Upper lobe of right lung (tissue), 1 donor: ENCODE data around the gene NCAPH2. TPM values are rescaled to one million over a fixed set of nuclear protein-coding genes. Genes with fewer than 3 reads are reported as not detected.
A peak's percentile ranks its signal among the peaks of the same experiment; 100 is the strongest.

Experiments
- ATAC-seq: fragments of 200-7000 bp; cut with Tn5 transposase; one replicate; pipeline ENCODE4 v1.9.1; 2020; ENCODE audit warnings: mild to moderate bottlenecking, moderate library complexity
- DNase-seq: peaks from one replicate; pipeline ENCODE4 v3.0.0-alpha.2; 2020
- H3K27ac ChIP-seq: fragments of 200-600 bp; one replicate; pipeline ENCODE4 v1.8.0; 2022
- H3K27me3 ChIP-seq: fragments of 200-600 bp; one replicate; pipeline ENCODE4 v1.8.0; 2022; ENCODE audit warnings: mild to moderate bottlenecking
- H3K36me3 ChIP-seq: fragments of 200-600 bp; one replicate; pipeline ENCODE4 v1.8.0; 2022
- H3K4me1 ChIP-seq: fragments of 200-600 bp; one replicate; pipeline ENCODE4 v1.8.0; 2022
- H3K4me3 ChIP-seq: fragments of 200-600 bp; one replicate; pipeline ENCODE4 v1.8.0; 2022; ENCODE audit warnings: mild to moderate bottlenecking
- H3K9me3 ChIP-seq: fragments of 200-600 bp; one replicate; pipeline ENCODE4 v1.8.0; 2022
- CTCF ChIP-seq: fragments of 200-600 bp; IDR thresholded peaks from one replicate; pipeline ENCODE4 v1.8.0; 2022; ENCODE audit warnings: antibody characterized with exemption
- intact Hi-C: fragments of 100-400 bp; cut with DNase I; formaldehyde crosslinking; loops from one replicate; pipeline ENCODE4 v1.11.0; 2022
- total RNA-seq: library from RNA; stranded (reverse); fragmentation: NEBNext Ultra II Directional; extraction: Animal tissue kit (Norgen Biotek cat#: 25700); gene quantifications from one replicate; pipeline ENCODE4 v1.2.1, GENCODE V29; 2021
- donor health status: DM: no; HTN: yes; CAD: no; lungs with severe emphysema.

The NCAPH2 gene
- total RNA-seq, 1 donor from 2014 or later: 51.8 TPM

- intact Hi-C loops: no loop called here
- Histone ChIP-seq H3K4me1 (peaks cover 21% of the 10 kb centered on the region), H3K9me3 (no peaks in the 10 kb centered on the region), H3K27ac (no peak overlapping the region), H3K4me3 (no peak overlapping the region), H3K27me3 (peaks cover 29% of the 10 kb centered on the region), H3K36me3 (no peaks in the 10 kb centered on the region)
- peak; percentile 64 for DNase-seq
- ATAC-seq: no peak
- no peak for TF ChIP-seq CTCF
Measured at GRCh38 chr22:50547263-50547985, 39.4 kb downstream of the NCAPH2 start.

- no peak for TF ChIP-seq CTCF
- Histone ChIP-seq H3K27me3 (peaks cover 29% of the 10 kb centered on the region), H3K4me1 (peaks cover 21% of the 10 kb centered on the region), H3K36me3 (no peaks in the 10 kb centered on the region), H3K4me3 (peak overlapping the region; percentile 40), H3K9me3 (no peaks in the 10 kb centered on the region), H3K27ac (peak overlapping the region; percentile 36)
- ATAC-seq (no peak), DNase-seq (peak; percentile 69)
- intact Hi-C loops: no loop called here
Measured at GRCh38 chr22:50548040-50548920, 40.3 kb downstream of the NCAPH2 start.

DNA sequence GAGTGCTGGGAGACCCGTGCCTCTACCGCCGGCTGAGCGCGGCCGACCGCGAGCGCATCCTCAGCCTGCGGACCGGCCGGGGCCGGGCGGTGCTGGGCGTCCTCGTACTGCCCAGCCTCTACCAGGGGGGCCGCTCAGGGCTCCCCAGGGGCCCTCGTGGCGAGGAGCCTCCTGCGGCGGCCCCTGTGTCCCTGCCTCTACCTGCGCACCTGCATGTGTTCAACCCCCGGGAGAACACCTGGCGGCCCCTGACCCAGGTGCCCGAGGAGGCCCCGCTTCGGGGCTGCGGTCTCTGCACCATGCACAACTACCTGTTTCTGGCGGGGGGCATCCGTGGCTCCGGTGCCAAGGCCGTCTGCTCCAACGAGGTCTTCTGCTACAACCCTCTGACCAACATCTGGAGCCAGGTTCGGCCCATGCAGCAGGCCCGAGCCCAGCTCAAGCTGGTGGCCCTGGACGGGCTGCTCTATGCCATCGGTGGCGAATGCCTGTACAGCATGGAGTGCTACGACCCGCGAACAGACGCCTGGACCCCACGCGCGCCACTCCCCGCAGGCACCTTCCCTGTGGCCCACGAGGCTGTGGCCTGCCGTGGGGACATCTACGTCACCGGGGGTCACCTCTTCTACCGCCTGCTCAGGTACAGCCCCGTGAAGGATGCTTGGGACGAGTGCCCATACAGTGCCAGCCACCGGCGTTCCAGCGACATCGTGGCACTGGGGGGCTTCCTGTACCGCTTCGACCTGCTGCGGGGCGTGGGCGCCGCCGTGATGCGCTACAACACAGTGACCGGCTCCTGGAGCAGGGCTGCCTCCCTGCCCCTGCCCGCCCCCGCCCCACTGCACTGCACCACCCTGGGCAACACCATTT is 41.1 kb downstream of the NCAPH2 start:
- peak overlapping the region; percentile 36 for H3K27ac ChIP-seq
- peak overlapping the region; percentile 40 for H3K4me3 ChIP-seq
- H3K9me3 ChIP-seq: no peaks in the 10 kb centered on the region
- no peak for TF ChIP-seq CTCF
- no peak for DNase-seq
- H3K27me3 ChIP-seq: peaks cover 29% of the 10 kb centered on the region
- intact Hi-C loops: no loop called here
- H3K4me1 ChIP-seq: peaks cover 21% of the 10 kb centered on the region
- ATAC-seq: no peak
- H3K36me3 ChIP-seq: no peaks in the 10 kb centered on the region

DNA sequence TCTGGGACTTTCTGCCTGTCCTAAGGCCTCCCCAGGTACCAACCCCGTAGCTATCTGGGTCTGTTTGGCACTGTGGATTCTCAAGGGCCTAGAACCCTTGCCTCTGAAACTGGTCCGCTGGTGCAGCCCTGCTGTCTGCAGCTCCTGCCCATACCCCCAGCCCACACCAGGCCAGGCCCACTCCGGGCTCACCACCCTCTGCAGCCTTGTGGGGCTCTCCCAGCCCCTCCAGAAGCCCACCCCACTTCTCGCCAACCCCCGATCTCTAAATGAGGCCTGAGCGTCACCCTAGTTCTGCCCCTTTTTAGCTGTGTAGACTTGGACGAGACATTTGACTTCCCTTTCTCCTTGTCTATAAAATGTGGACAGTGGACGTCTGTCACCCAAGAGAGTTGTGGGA is 42.4 kb downstream of the NCAPH2 start:
- peaks cover 11% of the 10 kb centered on the region for H3K4me1 ChIP-seq
- ATAC-seq (no peak), DNase-seq (no peak)
- intact Hi-C loops: no loop called here
- no peak for TF ChIP-seq CTCF
- no peak overlapping the region for H3K4me3 ChIP-seq
- no peaks in the 10 kb centered on the region for H3K36me3 ChIP-seq
- no peak overlapping the region for H3K27ac ChIP-seq
- H3K27me3 ChIP-seq: peaks cover 29% of the 10 kb centered on the region
- no peaks in the 10 kb centered on the region for H3K9me3 ChIP-seq

DNA sequence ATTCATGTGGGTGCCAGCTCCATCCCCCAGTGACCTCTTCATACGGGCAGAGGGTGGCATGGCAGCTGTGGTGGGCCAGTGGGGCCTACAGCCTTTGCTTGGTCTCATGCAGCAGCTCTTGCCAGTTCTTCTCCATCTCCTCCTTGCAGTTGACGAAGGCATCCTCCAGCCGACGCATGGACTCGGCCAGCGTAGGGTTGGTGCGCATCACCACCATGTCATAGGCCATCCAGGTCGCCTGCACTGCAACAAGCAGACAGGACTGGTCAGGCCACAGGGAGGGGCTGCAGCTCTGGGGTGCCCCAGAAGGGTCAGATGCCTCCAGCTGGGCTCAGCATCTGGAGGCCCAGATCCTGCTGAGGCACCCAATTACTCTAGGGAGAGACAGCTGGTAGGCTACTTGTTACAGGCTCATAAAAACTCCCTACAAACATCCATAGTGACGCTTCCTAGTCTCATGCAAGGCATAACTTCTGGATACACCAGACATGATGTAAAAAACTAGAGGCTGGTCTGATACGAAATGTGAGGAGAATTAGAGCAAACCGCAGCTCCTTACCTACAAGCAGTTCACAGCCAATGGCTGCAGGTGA is 43.2 kb downstream of the NCAPH2 start:
- Histone ChIP-seq H3K9me3 (no peaks in the 10 kb centered on the region), H3K4me1 (peaks cover 11% of the 10 kb centered on the region), H3K36me3 (no peaks in the 10 kb centered on the region), H3K4me3 (no peak overlapping the region), H3K27me3 (peaks cover 23% of the 10 kb centered on the region), H3K27ac (no peak overlapping the region)
- intact Hi-C loops: no loop called here
- TF ChIP-seq CTCF: no peak
- ATAC-seq (no peak), DNase-seq (peak; percentile 58)
